ENCODE data around the gene SPTBN1. TPM values are rescaled to one million over a fixed set of nuclear protein-coding genes. Genes with fewer than 3 reads are reported as not detected.
A peak's percentile ranks its signal among the peaks of the same experiment; 100 is the strongest.

SPTBN1 gene
- polyA plus RNA-seq, 1 experiment: 56.6 TPM

GRCh38 chr2:54560146-54560881 is 104.2 kb downstream of the SPTBN1 start:
- ChIA-PET POLR2A (interaction anchor here (0.7 to 2.5 kb wide), 9 partner anchors 12 to 537 kb away, joined by 3 to 8 read pairs (median 5); no protein-coding TSS in a partner anchor), CTCF (interaction anchor here (1.3 to 2.6 kb wide), 3 partner anchors 11 to 383 kb away, joined by 3 to 7 read pairs (median 3); no protein-coding TSS in a partner anchor)
- no peak for TF ChIP-seq CTCF (IDR thresholded peaks at IDR 0.05; ENCODE audit: low read depth, low read length)
- Histone ChIP-seq H3K9me3 (ENCODE audit: control insufficient read depth, insufficient read depth, low read length) (no peaks in the 10 kb centered on the region), H3K4me3 (ENCODE audit: low read depth, low read length) (peak overlapping the region; percentile 63), H3K27me3 (ENCODE audit: control insufficient read depth, insufficient read depth, low read length) (no peaks in the 10 kb centered on the region), H3K27ac (ENCODE audit: low read depth, low read length) (peak overlapping the region; percentile 93)
- DNase-seq (ENCODE audit: low read depth, low spot score): no peak

GRCh38 chr2:54561010-54561409 is 104.9 kb downstream of the SPTBN1 start:
- ChIA-PET CTCF (interaction anchor here (2.6 kb wide), 1 partner anchor 37 kb away, joined by 7 read pairs; no protein-coding TSS in a partner anchor), POLR2A (interaction anchor here (1.1 to 2.5 kb wide), 2 partner anchors 11 to 105 kb away, joined by 3 to 8 read pairs; no protein-coding TSS in a partner anchor)
- TF ChIP-seq CTCF (IDR thresholded peaks at IDR 0.05; ENCODE audit: low read depth, low read length): no peak
- peak overlapping the region; percentile 21 for H3K27ac ChIP-seq (ENCODE audit: low read depth, low read length)
- no peak overlapping the region; the same call in 1 of the 2 replicates for H3K4me3 ChIP-seq (ENCODE audit: low read depth, low read length)
- H3K9me3 ChIP-seq (ENCODE audit: control insufficient read depth, insufficient read depth, low read length): no peaks in the 10 kb centered on the region
- H3K27me3 ChIP-seq (ENCODE audit: control insufficient read depth, insufficient read depth, low read length): no peaks in the 10 kb centered on the region
- no peak for DNase-seq (ENCODE audit: low read depth, low spot score)

- Histone ChIP-seq H3K27me3 (ENCODE audit: control insufficient read depth, insufficient read depth, low read length) (no peaks in the 10 kb centered on the region), H3K27ac (ENCODE audit: low read depth, low read length) (no peak overlapping the region), H3K9me3 (ENCODE audit: control insufficient read depth, insufficient read depth, low read length) (no peaks in the 10 kb centered on the region), H3K4me3 (ENCODE audit: low read depth, low read length) (no peak overlapping the region)
- no peak for DNase-seq (ENCODE audit: low read depth, low spot score)
- ChIA-PET CTCF (no interaction called here), POLR2A (no interaction called here)
- TF ChIP-seq CTCF (IDR thresholded peaks at IDR 0.05; ENCODE audit: low read depth, low read length): no peak
Observed at GRCh38 chr2:54564439-54564838, 108.3 kb downstream of the SPTBN1 start.

- ChIA-PET POLR2A (no interaction called here), CTCF (interaction anchor here (1.1 kb wide), 2 partner anchors 100 to 139 kb away, joined by 3 to 4 read pairs; no protein-coding TSS in a partner anchor)
- DNase-seq (ENCODE audit: low read depth, low spot score): no peak
- H3K4me3 ChIP-seq (ENCODE audit: low read depth, low read length): no peak overlapping the region
- TF ChIP-seq CTCF (IDR thresholded peaks at IDR 0.05; ENCODE audit: low read depth, low read length): no peak
- no peak overlapping the region for H3K27ac ChIP-seq (ENCODE audit: low read depth, low read length)
- H3K27me3 ChIP-seq (ENCODE audit: control insufficient read depth, insufficient read depth, low read length): no peaks in the 10 kb centered on the region
- H3K9me3 ChIP-seq (ENCODE audit: control insufficient read depth, insufficient read depth, low read length): no peaks in the 10 kb centered on the region
Observed at GRCh38 chr2:54565551-54565950, 109.4 kb downstream of the SPTBN1 start.

- ChIA-PET CTCF (no interaction called here), POLR2A (no interaction called here)
Observed at GRCh38 chr2:54566896-54567295, 110.8 kb downstream of the SPTBN1 start.

More at GRCh38 chr2:54566896-54567295, 110.8 kb downstream of the SPTBN1 start:
- TF ChIP-seq CTCF (IDR thresholded peaks at IDR 0.05; ENCODE audit: low read depth, low read length): no peak
- Histone ChIP-seq H3K27me3 (ENCODE audit: control insufficient read depth, insufficient read depth, low read length) (no peaks in the 10 kb centered on the region), H3K9me3 (ENCODE audit: control insufficient read depth, insufficient read depth, low read length) (no peaks in the 10 kb centered on the region), H3K27ac (ENCODE audit: low read depth, low read length) (no peak overlapping the region), H3K4me3 (ENCODE audit: low read depth, low read length) (no peak overlapping the region)
- no peak for DNase-seq (ENCODE audit: low read depth, low spot score)
